HG02852 (cell line): ENCODE measurements around the gene GJB3.
"Not testable (repeated sequence)": the region's sequence is repeated elsewhere in the genome, so short reads cannot be mapped to it uniquely, and the experiment has no call there.

Experiments
- ATAC-seq: cut with Tn5 transposase; IDR thresholded peaks from one replicate; pipeline ENCODE4 v1.9.1; 2021; ENCODE audit warnings: mild to moderate bottlenecking, moderate library complexity; ENCODE audit not compliant: unreplicated experiment

The GJB3 gene

GRCh38 chr1:34785231-34785874 is 4.3 kb downstream of the GJB3 start:
- ATAC-seq: no peak

DNA sequence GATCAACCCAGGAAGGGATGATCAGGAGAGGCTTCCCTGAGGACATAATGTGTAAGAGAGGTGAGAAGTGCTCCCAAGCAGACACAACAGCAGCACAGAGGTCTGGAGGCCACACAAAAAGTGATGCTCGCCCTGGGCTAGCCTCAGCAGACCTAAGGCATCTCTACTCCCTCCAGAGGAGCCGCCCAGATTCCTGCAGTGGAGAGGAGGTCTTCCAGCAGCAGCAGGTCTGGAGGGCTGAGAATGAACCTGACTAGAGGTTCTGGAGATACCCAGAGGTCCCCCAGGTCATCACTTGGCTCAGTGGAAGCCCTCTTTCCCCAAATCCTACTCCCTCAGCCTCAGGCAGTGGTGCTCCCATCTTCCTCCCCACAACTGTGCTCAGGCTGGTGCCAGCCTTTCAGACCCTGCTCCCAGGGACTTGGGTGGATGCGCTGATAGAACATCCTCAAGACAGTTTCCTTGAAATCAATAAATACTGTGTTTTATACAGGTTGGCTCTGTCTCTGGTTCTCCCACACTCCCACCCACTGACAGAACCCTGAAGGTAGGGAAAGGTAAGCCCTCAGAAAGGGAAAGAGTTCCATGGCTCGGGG is 5.0 kb downstream of the GJB3 start:
- ATAC-seq: no peak

- ATAC-seq: no peak
Measured at GRCh38 chr1:34786521-34787325, 5.7 kb downstream of the GJB3 start.

- no peak for ATAC-seq
Measured at GRCh38 chr1:34787461-34788420, 6.7 kb downstream of the GJB3 start.

DNA sequence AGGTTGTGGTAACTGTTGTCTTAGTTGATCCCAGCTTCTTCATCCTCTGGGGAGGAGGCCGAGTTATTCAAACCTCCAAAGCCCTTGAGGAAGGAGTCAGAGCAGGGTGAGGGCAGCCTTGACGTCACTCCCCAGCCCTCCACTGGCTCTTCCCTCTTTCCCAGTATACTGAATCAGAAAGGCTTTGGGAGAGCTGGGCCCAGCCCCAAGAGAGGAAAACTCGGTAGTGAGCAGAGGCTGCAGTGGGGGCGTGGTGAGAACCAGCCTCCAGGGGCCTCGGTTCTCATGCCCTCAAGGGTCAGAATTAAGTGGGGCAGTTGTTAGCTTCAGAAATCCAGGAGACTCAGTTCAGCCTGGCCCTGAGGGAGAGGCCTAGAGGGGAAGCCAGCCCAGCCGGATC is 10.0 kb downstream of the GJB3 start:
- no peak for ATAC-seq

GRCh38 chr1:34792424-34792823 is 11.4 kb downstream of the GJB3 start:
- ATAC-seq: no peak

DNA sequence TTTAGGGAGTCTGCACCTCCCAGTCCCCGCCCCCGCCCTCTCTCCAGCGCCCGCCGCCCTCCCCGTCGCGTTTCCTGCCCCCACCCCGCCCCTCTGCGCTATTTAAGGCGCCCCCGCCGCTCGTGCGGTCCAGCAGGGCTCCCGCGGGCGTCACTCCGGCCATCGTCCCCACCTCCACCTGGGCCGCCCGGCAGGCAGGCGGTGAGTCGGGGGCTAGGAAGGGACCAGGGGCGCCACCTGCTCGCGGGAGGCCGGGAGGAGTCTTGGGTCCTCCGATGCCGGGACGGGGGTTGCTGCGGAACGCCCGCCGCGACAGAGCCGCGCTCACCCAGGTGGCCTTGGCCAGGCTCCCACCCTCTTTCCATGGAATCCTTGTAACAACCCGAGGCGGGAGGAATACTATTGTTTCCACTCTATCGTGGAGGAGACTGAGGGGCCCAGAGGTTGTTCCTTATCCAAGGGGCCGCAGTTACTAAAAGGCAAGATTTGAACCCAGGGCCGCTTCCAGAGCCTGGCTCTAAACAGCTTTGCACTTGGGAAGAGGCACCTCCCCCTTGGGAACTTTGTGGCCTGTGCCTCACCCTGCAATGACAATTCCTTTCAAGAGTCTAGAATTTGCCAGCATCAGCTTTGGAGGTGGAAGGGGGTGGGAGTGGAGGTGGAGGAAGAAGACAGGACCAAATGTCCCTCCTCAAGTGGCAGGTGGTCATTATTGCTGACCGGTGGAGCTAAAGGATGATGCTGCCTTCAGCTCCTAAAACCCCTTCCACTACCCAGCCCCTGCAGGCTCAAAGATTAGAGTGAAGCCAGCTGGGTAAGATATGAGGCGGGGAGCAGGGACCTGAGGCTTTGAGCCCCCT is 12.1 kb downstream of the GJB3 start, which contains the start of gene GJA4:
Gene GJA4 (plus strand): TSS at position 132 of the 860 bp plus-strand sequence. CDS start 1,215 bp downstream, outside the sequence.
- no peak for ATAC-seq

- ATAC-seq: no peak
Measured at GRCh38 chr1:34794001-34794789, 13.2 kb downstream of the GJB3 start.

- ATAC-seq: no peak
Measured at GRCh38 chr1:34794790-34795180, 13.8 kb downstream of the GJB3 start.

DNA sequence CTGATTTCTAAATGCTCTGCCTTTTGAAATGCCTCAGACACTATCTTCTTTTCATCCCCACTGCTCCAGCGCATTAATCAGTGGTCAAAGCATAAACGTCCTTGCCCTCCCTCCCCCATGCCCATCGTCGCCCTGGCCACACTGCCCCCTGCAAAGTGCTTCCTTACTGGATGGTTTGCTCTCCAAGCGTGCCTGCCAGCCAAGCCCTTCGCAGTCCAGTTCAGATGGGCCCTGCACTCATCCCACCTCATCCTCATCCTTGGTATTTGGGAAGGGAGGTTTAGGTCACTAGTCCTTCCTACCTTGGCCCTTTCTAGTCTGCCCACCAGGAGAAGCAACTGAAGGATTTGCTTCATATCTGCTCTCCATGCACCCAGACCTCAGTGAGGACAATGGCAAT is 14.9 kb downstream of the GJB3 start:
- ATAC-seq: no peak

- ATAC-seq: peak; percentile 67
Measured at GRCh38 chr1:34796990-34797389, 16.0 kb downstream of the GJB3 start.

GRCh38 chr1:34800214-34800613 is 19.2 kb downstream of the GJB3 start:
- no peak for ATAC-seq

- no peak for ATAC-seq
Measured at GRCh38 chr1:34803770-34804169, 22.8 kb downstream of the GJB3 start.

DNA sequence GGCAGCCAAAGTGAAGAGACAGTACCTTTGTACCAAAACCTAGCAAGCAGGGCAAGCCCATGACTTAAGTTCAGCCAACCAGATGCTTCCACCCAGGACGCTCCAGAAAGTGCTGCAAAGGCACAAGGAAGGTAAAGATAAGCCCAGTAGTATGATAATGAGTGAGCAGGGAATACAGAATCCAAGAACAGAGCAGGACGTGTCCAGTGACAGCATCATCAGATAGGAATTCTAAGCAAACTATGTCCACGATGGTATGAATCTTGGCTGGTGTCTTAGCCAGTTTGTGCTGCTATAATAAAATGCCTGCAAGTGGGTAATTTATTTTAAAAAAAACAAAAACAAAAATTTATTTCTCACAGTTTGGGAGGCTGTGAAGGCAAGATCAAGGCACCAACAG is 25.4 kb downstream of the GJB3 start:
- no peak for ATAC-seq

- ATAC-seq: no peak
Measured at GRCh38 chr1:34808051-34808810, 27.2 kb downstream of the GJB3 start.

GRCh38 chr1:34810781-34811180 is 29.8 kb downstream of the GJB3 start:
- not testable (repeated sequence) for ATAC-seq

DNA sequence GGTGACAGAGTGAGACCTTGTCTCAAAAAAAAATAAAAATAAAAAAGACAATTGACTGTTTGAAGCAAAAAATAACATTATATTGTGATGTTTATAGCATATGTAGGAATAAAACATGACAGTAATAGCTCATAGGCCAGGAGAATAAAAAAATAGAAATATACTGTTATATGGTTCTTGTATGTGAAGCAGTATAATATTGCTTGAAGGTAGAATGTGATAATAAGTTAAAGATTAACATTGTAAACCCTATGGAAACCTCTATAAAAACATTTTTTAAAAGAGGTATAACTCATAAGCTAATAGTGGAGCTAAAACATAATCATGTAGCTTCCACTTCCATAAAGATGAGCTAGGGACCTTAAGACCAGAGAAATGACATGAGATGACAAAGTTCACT is 35.3 kb downstream of the GJB3 start:
- ATAC-seq: no peak

DNA sequence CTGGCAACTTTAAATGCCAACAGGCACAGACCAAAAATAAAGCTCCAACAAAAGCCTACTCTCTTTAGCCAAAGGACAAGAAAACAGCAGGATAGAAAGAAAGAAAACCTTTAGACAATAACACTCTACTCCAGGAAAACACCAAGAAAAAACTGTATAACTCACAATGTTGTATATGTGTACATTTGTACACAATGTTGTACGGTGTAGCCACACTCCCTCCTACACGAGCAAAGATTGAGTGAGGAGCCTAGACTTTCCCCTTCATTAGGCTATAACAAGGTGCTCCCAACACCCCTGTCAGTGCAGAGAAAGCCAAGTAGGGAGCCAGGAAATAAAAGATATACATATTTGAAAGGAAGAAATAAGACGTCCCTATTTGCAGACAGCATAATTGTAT is 35.8 kb downstream of the GJB3 start:
- no peak for ATAC-seq
